Endothelial cell of umbilical vein (primary cell): ENCODE data around the gene MANF. TPM values are rescaled to one million over a fixed set of nuclear protein-coding genes. Genes with fewer than 3 reads are reported as not detected.

ENCODE experiments used
- BruUV-seq: library from RNA; stranded (reverse); fragments of 400-500 nt; replicated peaks from 2 replicates; lab custom pipeline; 2021; lab: Mats Ljungman, UMichigan
- CTCF ChIA-PET: fragments of 300-600, 350-600 bp; sonication (Branson Sonifier 250); formaldehyde crosslinking; loops from one replicate; lab custom pipeline; 2021; ENCODE audit warnings: antibody characterized with exemption, inconsistent platforms; lab: Charles Lee
- POLR2A ChIA-PET: fragments of 300-600, 350-600 bp; sonication (Branson Sonifier 250); formaldehyde crosslinking; loops from one replicate; lab custom pipeline; 2021; ENCODE audit warnings: antibody characterized with exemption, inconsistent platforms; lab: Charles Lee
- DNase-seq: peaks from one replicate; pipeline ENCODE4 v3.0.0-alpha.2; 2011; ENCODE audit warnings: low read depth, low spot score
- FAIRE-seq: peaks from 2 replicates; lab custom pipeline; 2011; peaks lifted over from hg19 to GRCh38; lab: Jason Lieb, UNC
- H2AFZ ChIP-seq: 2 replicates; pipeline ENCODE4 v1.6.0; 2012; ENCODE audit warnings: low read depth, low read length, control low read depth, inconsistent platforms
- H3K27ac ChIP-seq: 2 replicates; pipeline ENCODE4 v1.5.1; 2011; ENCODE audit warnings: low read depth, mild to moderate bottlenecking, control low read depth, low read length, moderate library complexity; ENCODE audit not compliant: insufficient read depth
- H3K27me3 ChIP-seq, 2 experiments: 2 replicates each; pipeline versions ENCODE4 v1.6.0 to v1.6.1; 2011; ENCODE audit warnings: low read length in 2 of 2, mixed read lengths in 1 of 2; ENCODE audit not compliant: control insufficient read depth in 2 of 2, insufficient read depth in 2 of 2
- H3K36me3 ChIP-seq, 2 experiments: 2 replicates in 1 of 2; 3 replicates in 1 of 2; pipeline ENCODE4 v1.5.1; 2011; ENCODE audit warnings: low read length in 2 of 2, mild to moderate bottlenecking in 1 of 2, moderate library complexity in 1 of 2; ENCODE audit not compliant: control insufficient read depth in 2 of 2, insufficient read depth in 2 of 2; ENCODE audit errors: extremely low read depth in 1 of 2
- H3K4me1 ChIP-seq: 3 replicates; pipeline ENCODE4 v1.5.1; 2011; ENCODE audit warnings: mild to moderate bottlenecking, low read length; ENCODE audit not compliant: control insufficient read depth, insufficient read depth; ENCODE audit errors: extremely low read depth
- H3K4me2 ChIP-seq: 2 replicates; pipeline ENCODE4 v1.6.1; 2011; ENCODE audit warnings: low read length, control low read depth, mixed read lengths; ENCODE audit not compliant: insufficient read depth
- H3K4me3 ChIP-seq, 3 experiments: fragments of 200-600 bp in 1 of 3; sonication (generic), shearing (Covaris generic) in 1 of 3; replicated peaks in 1 of 3; 2 replicates each; pipeline ENCODE4 v1.5.1; 2011 to 2016; ENCODE audit warnings: control low read depth in 3 of 3, low read length in 3 of 3, mild to moderate bottlenecking in 2 of 3, inconsistent platforms in 1 of 3, low read depth in 1 of 3, moderate library complexity in 1 of 3; ENCODE audit not compliant: insufficient read depth in 1 of 3
- H3K79me2 ChIP-seq: 2 replicates; pipeline ENCODE4 v1.6.0; 2012; ENCODE audit warnings: low read length, inconsistent platforms; ENCODE audit not compliant: control insufficient read depth, insufficient read depth
- H3K9ac ChIP-seq: replicated peaks from 2 replicates; pipeline ENCODE3; 2011; ENCODE audit warnings: low read length, control low read depth; ENCODE audit not compliant: insufficient read depth; ENCODE audit errors: extremely low read depth
- H3K9me1 ChIP-seq: replicated peaks from 3 replicates; pipeline ENCODE4 v1.6.0; 2011; ENCODE audit warnings: mild to moderate bottlenecking, low read length; ENCODE audit not compliant: control insufficient read depth, insufficient read depth; ENCODE audit errors: extremely low read depth
- H3K9me3 ChIP-seq: replicated peaks from 2 replicates; pipeline ENCODE4 v1.5.1; 2012; ENCODE audit warnings: low read length, inconsistent platforms; ENCODE audit not compliant: control insufficient read depth, insufficient read depth
- H4K20me1 ChIP-seq: replicated peaks from 2 replicates; pipeline ENCODE3; 2011; ENCODE audit warnings: mild to moderate bottlenecking, low read length; ENCODE audit not compliant: control insufficient read depth, insufficient read depth; ENCODE audit errors: extremely low read depth
- CTCF ChIP-seq, 2 donors: IDR thresholded peaks; 1 replicate in 1 of 2; 2 replicates in 1 of 2; pipeline ENCODE4 v1.5.1; 2011; ENCODE audit warnings: low read length in 2 of 2, mild to moderate bottlenecking in 2 of 2, moderate library complexity in 2 of 2, control low read depth in 1 of 2, inconsistent platforms in 1 of 2, low read depth in 1 of 2; ENCODE audit not compliant: insufficient read depth in 1 of 2; ENCODE audit errors: extremely low read depth in 1 of 2
- EZH2 ChIP-seq: IDR thresholded peaks from 2 replicates; pipeline ENCODE4 v1.6.1; 2012; ENCODE audit warnings: borderline replicate concordance, low read depth, mild to moderate bottlenecking, moderate library complexity, low read length, inconsistent platforms; ENCODE audit not compliant: severe bottlenecking
- FOS ChIP-seq: IDR thresholded peaks from 2 replicates; pipeline ENCODE4 v1.6.1; 2011; ENCODE audit warnings: mild to moderate bottlenecking, low read length, moderate library complexity, borderline replicate concordance; ENCODE audit not compliant: insufficient read depth
- GATA2 ChIP-seq: IDR thresholded peaks from 2 replicates; pipeline ENCODE4 v1.7.0; 2011; ENCODE audit warnings: low read depth, mild to moderate bottlenecking, moderate library complexity, mixed read lengths, low read length; ENCODE audit not compliant: insufficient read length, insufficient read depth
- JUN ChIP-seq: IDR thresholded peaks from 2 replicates; pipeline ENCODE4 v1.6.1; 2011; ENCODE audit warnings: borderline replicate concordance, low read depth; ENCODE audit not compliant: insufficient read length, insufficient read depth
- MAX ChIP-seq: IDR thresholded peaks from 2 replicates; pipeline ENCODE4 v1.6.1; 2011; ENCODE audit not compliant: insufficient read depth, insufficient read length
- MYC ChIP-seq: IDR thresholded peaks from one replicate; pipeline ENCODE4 v1.6.1; 2011; ENCODE audit warnings: mild to moderate bottlenecking, low read depth, low read length
- POLR2A ChIP-seq: IDR thresholded peaks from 2 replicates; pipeline ENCODE4 v1.6.1; 2012; ENCODE audit warnings: low read depth, mild to moderate bottlenecking, control low read depth, low read length
- POLR2AphosphoS5 ChIP-seq: IDR thresholded peaks from 2 replicates; pipeline ENCODE4 v1.6.1; 2012; ENCODE audit warnings: low read depth, mild to moderate bottlenecking, control low read depth, low read length, moderate library complexity; ENCODE audit not compliant: insufficient read depth
- dilution Hi-C: fragments of 300-500 bp; cut with MboI; formaldehyde crosslinking; loops from one replicate; pipeline ENCODE4 v1.15.0; 2019; ENCODE audit warnings: low sequenced_read_pairs; ENCODE audit not compliant: extremely low pct_ligation_motif_present
- intact Hi-C: fragments of 100-400 bp; cut with micrococcal nuclease; formaldehyde crosslinking; loops from one replicate; pipeline ENCODE4 v1.10.0; 2022
- polyA plus RNA-seq, 4 experiments: library from polyadenylated mRNA; depleted of rRNA in 3 of 4; stranded (reverse) in 3 of 4; unstranded in 1 of 4; fragments of >200 nt; gene quantifications; 2 replicates each; pipeline versions ENCODE4 v1.2.1 to v1.2.3, GENCODE V29; 2011 to 2012; ENCODE audit warnings: missing spikeins in 1 of 4
- total RNA-seq: library from RNA; stranded (reverse); gene quantifications from 2 replicates; pipeline ENCODE4 v1.2.3, GENCODE V29; 2021

Gene MANF
- total and polyA plus RNA-seq, 2 donors (not counting 3 experiments of a cell fraction or from before 2014, with no cell fraction given), result 100 to 248 TPM

- Histone ChIP-seq H3K27ac (no peak overlapping the region), H2AFZ (no peak overlapping the region), H3K27me3 (no peaks in the 10 kb centered on the region), H3K4me2 (no peak overlapping the region), H3K9me3 (no peaks in the 10 kb centered on the region), H3K4me1 (no peaks in the 10 kb centered on the region), H3K9ac (no peak overlapping the region), H3K4me3 (no peak overlapping the region), H4K20me1 (no peaks in the 10 kb centered on the region), H3K36me3 (peaks cover 5 to 8% of the 10 kb centered on the region in 2 experiments), H3K9me1 (no peaks in the 10 kb centered on the region), H3K79me2 (no peaks in the 10 kb centered on the region)
- dilution Hi-C loops, result no loop called here
- BruUV-seq, result no TSS peak
- TF ChIP-seq EZH2 (no peak), CTCF (IDR thresholded peaks at IDR 0.05; ENCODE audit: extremely low read depth in 1 of 2, insufficient read depth in 1 of 2, low read depth in 1 of 2, low read length in 2 of 2) (no peak), POLR2AphosphoS5 (no peak), MAX (no peak), MYC (no peak), FOS (no peak), JUN (no peak), POLR2A (no peak), GATA2 (no peak)
- ChIA-PET CTCF (interaction anchor here (1.2 to 4.1 kb wide), 2 partner anchors 12 to 19 kb away, joined by 3 to 15 read pairs; no protein-coding TSS in a partner anchor), POLR2A (no interaction called here)
- intact Hi-C loops, result no loop called here
- no peak for DNase-seq
- FAIRE-seq, result peak; percentile 65
Measured at GRCh38 chr3:51422211-51422610, 37.1 kb downstream of the MANF start.
